Posterior cingulate gyrus (tissue), 11 donors: ENCODE measurements around the gene SNCG.
"Not testable (repeated sequence)": the region's sequence is repeated elsewhere in the genome, so short reads cannot be mapped to it uniquely, and the experiment has no call there.

Source experiments
- DNase-seq, 10 donors: peaks; one replicate each; pipeline versions ENCODE4 v3.0.0 to v3.0.0-alpha.2; 2020 to 2021; ENCODE audit warnings: mixed read lengths in 3 of 10
- intact Hi-C: fragments of 100-400 bp; cut with DNase I; formaldehyde crosslinking; loops from one replicate; pipeline ENCODE4 v1.15.1; 2023

Gene SNCG

DNA sequence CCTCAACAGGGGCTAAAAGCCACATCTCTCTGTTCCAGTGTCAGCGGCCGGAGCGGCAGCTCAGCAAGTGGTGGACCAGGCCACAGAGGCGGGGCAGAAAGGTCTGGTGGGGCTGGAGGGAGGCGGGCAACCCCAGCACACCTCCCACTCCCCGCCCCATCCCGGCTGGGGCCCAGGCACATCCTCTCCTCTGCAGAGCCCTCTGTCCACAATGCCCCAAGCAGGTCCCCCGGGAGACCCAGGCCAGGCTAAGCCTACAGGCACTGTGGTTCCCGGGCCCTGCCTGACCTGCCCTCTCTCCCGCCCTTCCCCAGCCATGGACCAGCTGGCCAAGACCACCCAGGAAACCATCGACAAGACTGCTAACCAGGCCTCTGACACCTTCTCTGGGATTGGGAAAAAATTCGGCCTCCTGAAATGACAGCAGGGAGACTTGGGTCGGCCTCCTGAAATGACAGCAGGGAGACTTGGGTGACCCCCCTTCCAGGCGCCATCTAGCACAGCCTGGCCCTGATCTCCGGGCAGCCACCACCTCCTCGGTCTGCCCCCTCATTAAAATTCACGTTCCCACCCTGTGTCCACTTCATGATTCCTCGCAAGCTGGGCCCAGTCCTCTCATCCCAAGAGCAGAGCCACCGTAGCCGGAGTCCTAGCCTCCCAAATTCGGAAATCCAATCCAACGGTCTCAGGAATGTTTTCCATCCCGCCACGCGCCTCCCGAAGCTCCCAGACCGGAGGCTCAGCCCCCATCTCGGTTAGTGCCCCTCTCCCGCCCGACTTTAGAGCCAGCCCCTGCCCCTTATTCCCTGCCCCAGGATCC is 12.0 kb downstream of the SNCG start:
- DNase-seq: peak in 3 of 10 donors; percentile 70 to 83 (median 81)
- intact Hi-C loops: no loop called here

DNA sequence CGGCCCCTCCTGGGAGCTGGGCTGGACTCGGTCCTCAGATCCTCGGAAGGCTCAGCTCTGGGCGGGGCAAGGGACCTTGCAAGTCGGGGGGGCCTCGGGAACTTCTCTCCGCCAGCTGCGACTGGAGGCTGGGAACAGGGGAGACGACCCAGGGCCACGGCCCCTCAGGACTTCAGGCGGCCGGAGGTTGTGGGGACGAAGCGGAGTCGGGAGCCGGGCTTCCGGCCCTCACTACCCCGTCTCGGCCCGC is 12.5 kb downstream of the SNCG start:
- intact Hi-C loops: no loop called here
- DNase-seq: no peak

- intact Hi-C loops: no loop called here
- peak in 6 of 10 donors; percentile 39 to 91 (median 70) for DNase-seq
Measured at GRCh38 chr10:86971232-86971991, 13.0 kb downstream of the SNCG start.

DNA sequence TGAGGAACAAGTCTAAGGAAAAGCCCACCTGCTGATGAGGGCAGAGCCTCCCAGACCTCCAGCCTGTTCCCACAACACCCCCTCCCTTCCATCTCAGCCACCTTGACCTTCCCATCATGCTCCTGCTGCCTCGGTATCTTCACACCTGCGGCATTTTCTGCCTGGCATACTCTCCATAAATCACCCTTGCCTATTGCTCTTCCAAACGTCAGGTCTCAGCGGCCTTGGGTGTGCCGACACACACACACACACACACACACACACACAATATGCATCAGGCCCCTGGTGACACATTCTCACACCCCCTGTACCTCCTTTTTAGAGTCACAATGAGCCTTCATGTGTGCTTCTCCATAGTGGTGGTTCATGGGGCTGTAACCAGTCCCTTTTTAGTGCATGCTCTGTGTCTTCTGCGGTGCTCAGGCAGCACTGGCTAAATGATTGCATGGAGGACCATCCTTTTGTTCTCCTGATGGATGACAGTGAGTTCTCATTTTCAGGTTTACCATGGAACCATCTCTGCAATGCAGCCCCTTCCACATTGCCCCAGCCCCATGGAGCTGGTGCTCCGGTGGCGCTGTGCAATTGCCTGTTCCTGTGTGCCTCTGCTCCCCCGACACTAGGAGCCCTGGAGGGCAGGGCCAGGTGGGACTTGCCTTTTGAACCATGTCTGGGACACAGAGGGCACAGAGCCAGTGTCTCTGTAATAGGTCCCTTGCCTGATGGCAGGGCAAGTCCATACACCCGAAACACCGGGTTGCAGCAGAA is 14.4 kb downstream of the SNCG start:
- intact Hi-C loops: no loop called here
- DNase-seq: peak in 2 of 10 donors; percentile 42 to 68

DNA sequence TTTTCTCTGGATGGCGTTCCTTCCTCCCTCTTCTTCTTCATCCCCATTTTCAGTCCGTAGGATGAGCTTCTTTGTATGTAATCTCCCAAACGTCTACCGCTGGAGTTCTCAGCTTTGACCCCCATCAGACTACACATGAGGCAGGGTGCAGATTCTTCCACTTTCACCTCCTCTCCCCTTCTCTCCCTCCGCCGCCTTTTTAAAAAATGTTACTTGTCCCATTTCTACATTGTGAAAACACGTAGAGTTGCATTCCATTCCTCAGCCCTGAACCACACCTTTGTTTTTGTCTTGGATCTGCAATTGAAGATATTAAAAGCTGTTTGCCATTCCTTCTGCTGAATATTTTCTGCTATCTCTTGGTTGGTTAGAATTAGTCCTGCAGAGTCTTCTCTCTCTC is 16.1 kb downstream of the SNCG start:
- DNase-seq: no peak
- intact Hi-C loops: no loop called here

DNA sequence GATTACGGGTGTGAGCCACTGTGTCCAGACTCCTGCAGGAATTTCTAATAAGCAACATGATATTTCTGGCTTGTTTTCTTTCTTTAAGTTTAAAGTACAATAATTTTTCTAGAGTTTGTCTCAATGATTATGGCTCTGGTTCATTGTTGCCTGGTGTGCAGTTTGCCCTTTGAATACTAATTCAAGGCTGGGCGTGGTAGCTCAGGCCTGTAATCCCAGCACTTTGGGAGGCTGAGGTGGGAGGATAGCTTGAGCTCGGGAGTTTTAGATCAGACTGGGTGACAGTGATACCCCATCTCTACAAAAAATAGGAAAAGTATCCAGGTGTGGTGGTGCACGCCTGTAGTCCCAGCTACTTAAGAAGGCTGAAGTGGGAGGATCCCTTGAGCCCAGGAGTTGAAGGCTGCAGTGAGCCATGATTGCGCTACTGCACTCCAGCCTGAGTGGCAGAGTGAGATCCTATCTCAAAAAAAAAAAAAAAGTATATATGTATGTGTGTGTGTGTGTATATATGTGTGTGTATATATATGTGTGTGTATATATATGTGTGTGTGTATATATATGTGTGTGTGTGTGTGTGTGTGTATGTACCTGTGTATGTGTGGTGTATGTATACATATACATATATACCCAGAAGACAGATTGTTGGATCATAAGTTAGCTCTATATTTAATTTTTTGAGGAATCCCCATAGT is 18.1 kb downstream of the SNCG start:
- DNase-seq: peak in 2 of 10 donors; percentile 40 to 48
- intact Hi-C loops: no loop called here

DNA sequence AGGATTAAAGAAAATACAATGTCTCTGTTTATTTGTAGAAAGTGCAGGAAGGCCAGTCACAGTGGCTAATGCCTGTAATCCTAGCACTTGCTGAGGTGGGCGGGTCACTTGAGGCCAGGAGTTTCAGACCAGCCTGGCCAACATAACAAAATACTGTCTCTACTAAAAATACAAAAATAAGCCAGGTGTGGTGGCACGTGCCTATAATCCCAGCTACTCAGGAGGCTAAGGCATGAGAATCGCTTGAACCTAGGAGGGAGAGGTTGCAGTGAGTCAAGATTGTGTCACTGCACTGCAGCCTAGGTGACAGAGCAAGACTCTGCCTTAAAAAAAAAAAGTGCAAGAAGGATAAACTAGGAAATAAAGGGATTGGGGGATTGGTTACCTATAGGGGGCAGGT is 20.1 kb downstream of the SNCG start:
- peak in 1 of 10 donors; percentile 19 for DNase-seq
- intact Hi-C loops: not testable (repeated sequence)

DNA sequence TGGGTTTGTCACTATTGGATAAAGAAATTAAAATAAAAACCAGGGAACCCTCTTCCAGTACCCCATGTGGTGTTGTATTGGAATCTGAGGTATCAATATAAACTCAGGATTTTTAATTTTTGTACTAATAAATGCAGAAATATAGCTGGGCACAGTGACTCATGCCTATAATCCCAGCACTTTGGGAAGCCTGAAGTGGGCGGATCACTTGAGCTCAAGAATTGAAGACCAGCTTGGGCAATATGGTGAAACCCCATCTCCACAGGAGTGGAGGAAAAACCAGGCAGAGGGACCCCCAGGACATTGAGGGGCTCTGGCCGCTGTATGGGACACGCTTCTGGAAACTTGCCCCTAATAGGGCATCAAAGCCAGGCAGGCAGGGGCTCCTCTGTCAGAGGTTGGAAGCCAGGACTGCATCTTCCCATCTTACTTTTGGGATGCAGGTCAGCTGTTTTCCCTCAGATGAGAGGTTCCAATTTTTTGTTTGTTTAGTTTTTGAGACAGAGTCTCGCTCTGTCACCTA is 21.0 kb downstream of the SNCG start:
- DNase-seq: peak in 1 of 10 donors; percentile 43
- intact Hi-C loops: no loop called here

DNA sequence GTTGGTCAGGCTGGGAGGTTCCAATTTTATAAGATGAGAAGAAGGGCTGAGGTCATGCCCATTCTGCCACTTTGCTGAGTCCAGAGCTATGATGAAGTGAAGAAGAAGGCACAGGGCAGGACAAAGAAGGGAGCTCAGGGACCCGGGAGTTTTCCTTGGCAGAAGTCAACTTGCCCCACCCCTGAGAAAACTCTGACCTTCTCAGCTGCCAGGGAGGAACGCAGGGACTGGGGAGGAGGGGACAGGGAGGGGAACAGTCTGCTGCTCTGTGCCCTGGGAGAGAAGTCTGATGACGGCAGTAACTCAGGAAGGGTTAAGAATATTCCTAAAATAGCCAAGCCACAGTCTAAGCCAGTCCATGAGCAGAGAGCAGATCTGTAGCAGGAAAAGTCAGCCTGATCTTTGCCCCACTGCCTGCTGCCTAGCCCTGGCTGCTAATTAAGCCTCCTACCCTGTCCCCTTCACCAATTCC is 21.6 kb downstream of the SNCG start:
- intact Hi-C loops: no loop called here
- peak in 1 of 10 donors; percentile 43 for DNase-seq

DNA sequence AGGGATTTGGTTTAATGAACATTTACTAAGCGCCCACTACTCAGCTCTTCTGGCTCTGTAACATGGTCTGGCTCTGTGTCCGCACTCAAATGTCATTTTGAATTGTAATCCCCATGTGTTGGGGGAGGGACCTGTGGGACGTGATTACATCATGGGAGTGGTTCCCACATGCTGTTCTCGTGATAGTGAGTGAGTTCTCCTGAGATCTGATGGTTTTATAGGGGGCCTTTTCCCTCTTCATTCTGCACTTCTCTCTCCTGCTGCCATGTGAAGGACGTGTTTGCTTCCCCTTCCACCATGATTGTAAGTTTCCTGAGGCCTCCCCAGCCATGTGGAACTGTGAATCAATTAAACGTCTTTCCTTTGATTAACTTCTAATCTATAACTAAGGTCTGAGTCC is 22.6 kb downstream of the SNCG start:
- DNase-seq, intact Hi-C loops: not testable (repeated sequence)

DNA sequence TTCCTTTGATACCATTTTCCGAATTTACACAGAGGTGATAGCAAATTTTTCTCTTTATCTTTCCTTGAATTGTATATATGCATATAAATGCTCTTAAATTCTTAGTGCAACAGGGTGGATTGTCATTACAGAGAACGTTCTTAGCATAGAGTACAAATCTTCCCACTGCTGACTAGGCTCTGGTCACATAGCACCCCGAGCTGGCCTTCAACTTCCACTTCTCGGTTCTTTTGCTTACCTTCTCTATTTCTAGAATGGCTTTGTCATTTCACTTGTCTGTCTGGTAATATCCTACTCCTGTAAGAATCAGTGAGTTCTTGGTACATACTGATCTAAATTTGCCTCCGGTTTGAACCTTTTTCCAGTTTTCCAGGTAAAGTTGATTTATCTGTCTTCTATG is 23.3 kb downstream of the SNCG start:
- intact Hi-C loops: no loop called here
- DNase-seq: peak in 1 of 10 donors; percentile 30

DNA sequence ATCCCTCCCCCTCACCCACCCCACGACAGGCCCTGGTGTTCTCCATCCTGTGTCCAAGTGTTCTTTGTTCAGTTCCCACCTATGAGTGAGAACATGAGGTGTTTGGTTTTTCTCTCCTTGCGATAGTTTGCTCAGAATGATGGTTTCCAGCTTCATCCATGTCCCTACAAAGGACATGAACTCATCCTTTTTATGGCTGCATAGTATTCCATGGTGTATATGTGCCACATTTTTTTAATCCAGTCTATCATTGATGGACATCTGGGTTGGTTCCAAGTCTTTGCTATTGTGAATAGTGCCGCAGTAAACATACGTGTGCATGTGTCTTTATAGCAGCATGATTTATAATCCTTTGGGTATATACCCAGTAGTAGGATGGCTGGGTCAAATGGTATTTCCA is 26.1 kb downstream of the SNCG start:
- DNase-seq, intact Hi-C loops: not testable (repeated sequence)

GRCh38 chr10:86988520-86988919 is 30.1 kb downstream of the SNCG start:
- intact Hi-C loops: no loop called here
- no peak for DNase-seq

- intact Hi-C loops, DNase-seq: not testable (repeated sequence)
Measured at GRCh38 chr10:86991362-86991761, 33.0 kb downstream of the SNCG start.

DNA sequence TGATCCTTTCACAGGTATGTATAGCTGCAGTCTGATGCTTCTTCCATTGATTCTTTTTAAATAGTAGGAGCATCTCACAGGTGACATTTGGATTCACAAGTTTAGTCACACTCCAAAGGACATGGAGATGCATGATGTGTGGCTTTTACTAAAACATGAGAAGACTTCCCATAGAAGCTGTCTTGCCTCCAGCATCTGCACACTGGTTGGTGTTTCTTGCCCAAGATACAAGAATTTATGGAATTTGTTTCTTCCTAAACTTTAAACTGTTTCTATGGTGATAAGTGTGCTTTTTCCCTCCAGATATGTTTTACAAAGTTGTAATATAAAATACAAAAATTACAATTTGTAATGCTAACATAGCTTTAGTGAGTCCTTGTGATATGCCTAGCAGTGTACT is 34.1 kb downstream of the SNCG start:
- DNase-seq: no peak
- intact Hi-C loops: no loop called here

DNA sequence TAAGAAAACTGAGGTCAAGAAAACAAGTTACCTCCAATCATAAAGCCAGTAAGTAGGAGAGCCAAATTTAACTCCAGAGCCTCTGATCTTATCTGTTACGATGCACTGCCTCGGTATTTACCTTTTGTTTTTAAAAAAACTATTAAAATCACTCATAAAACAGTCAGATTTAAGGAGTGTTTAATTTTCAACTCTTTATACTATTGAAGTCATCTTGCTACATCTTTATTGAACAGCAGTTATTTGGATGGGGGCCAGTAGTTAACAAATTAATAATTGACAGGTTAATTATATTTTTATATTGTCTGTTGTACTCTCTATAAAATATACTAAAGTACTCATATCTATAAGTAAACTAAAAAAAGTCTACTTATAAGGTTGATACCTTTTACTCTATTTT is 34.5 kb downstream of the SNCG start:
- intact Hi-C loops: no loop called here
- no peak for DNase-seq

DNA sequence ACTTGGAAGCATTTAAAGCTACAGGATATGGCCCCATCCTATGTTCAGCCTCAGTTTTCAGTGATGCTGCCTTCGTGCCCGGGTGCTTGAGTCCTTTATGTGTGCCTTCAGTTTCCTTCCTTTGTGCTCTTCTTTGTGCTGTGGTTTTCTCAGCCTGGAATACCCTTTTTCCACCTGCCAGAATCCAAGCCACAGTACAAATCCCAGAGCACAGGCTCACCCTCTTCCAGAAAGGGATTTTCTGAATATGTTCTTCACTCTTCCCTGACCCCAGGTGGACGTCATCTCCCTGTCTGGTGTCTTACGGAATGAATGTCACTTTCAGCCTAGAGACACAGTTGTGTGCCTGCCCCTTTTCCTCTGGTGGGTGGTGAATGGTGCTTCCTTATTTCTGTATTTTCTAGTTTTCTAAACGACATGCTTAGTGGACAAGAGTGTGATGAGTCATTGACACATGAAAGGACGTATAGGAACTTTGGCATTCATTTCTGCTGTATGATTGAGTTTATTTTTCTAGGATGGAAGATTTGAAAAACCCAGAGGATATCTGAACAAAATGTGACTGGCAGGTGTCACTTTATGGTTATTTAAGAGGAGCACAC is 41.5 kb downstream of the SNCG start:
- DNase-seq, intact Hi-C loops: not testable (repeated sequence)

GRCh38 chr10:87000491-87000890 is 42.1 kb downstream of the SNCG start:
- no peak for DNase-seq
- intact Hi-C loops: no loop called here

GRCh38 chr10:87007124-87007523 is 48.7 kb downstream of the SNCG start:
- intact Hi-C loops, DNase-seq: not testable (repeated sequence)

- DNase-seq, intact Hi-C loops: not testable (repeated sequence)
Measured at GRCh38 chr10:87007674-87008073, 49.3 kb downstream of the SNCG start.
